ENCODE results near the gene NCBP2L.

- TF ChIP-seq POLR2A (IDR thresholded peaks at IDR 0.05; ENCODE audit: low read depth) = no peak
- TF ChIP-seq EP300 (IDR thresholded peaks at IDR 0.05) = no peak
Observed at GRCh38 chrX:107741404-107741790, 36.1 kb upstream of the NCBP2L start.

Data from esophagus muscularis mucosa (tissue), 2 donors.